Activated T-cell treated with anti-CD3 and anti-CD28 coated beads, Interleukin-2, amount 50 U/mL, for 4 hours (primary cell): ENCODE measurements around the gene C1QTNF5. TPM values are rescaled to one million over a fixed set of nuclear protein-coding genes. Genes with fewer than 3 reads are reported as not detected.

ENCODE experiments used
- ATAC-seq, 2 donors: fragments of 200-7000 bp; cut with Tn5 transposase; one replicate each; pipeline ENCODE4 v1.10.0; 2021
- DNase-seq: peaks from one replicate; pipeline ENCODE4 v3.0.0-alpha.2; 2020
- H3K27me3 Mint-ChIP-seq: one replicate; pipeline ENCODE4 v1.8.0; 2021; ENCODE audit warnings: low read depth, mixed read lengths
- H3K36me3 Mint-ChIP-seq: one replicate; pipeline ENCODE4 v1.8.0; 2022; ENCODE audit warnings: mixed read lengths; ENCODE audit not compliant: insufficient read depth
- H3K4me1 Mint-ChIP-seq: one replicate; pipeline ENCODE4 v1.8.0; 2021; ENCODE audit warnings: low read depth, mixed read lengths
- H3K4me3 Mint-ChIP-seq: one replicate; pipeline ENCODE4 v1.8.0; 2021; ENCODE audit warnings: mild to moderate bottlenecking, moderate library complexity, mixed read lengths
- H3K9me3 Mint-ChIP-seq: one replicate; pipeline ENCODE4 v1.8.0; 2021; ENCODE audit warnings: mixed read lengths
- total RNA-seq, 3 donors: library from RNA; stranded (reverse); gene quantifications; one replicate each; pipeline ENCODE4 v1.2.1, GENCODE V29; 2021

Gene C1QTNF5
- total RNA-seq, 3 donors from 2014 or later: not detected

- peaks cover 20% of the 10 kb centered on the region for H3K4me1 Mint-ChIP-seq
- ATAC-seq: peak; percentile 65 to 70
- H3K36me3 Mint-ChIP-seq: no peaks in the 10 kb centered on the region
- no peaks in the 10 kb centered on the region for H3K9me3 Mint-ChIP-seq
- H3K27me3 Mint-ChIP-seq: peaks cover 16% of the 10 kb centered on the region
- H3K4me3 Mint-ChIP-seq: peak overlapping the region; percentile 71
- DNase-seq: peak; percentile 51
Observed at GRCh38 chr11:119315131-119316015, 25.3 kb downstream of the C1QTNF5 start.

- Mint-ChIP-seq H3K36me3 (peaks cover 1% of the 10 kb centered on the region), H3K4me1 (peaks cover 19% of the 10 kb centered on the region), H3K27me3 (peaks cover 16% of the 10 kb centered on the region), H3K4me3 (peak overlapping the region; percentile 71), H3K9me3 (no peaks in the 10 kb centered on the region)
- ATAC-seq: no peak
- DNase-seq: no peak
Observed at GRCh38 chr11:119314726-119315125, 26.0 kb downstream of the C1QTNF5 start.

GRCh38 chr11:119310682-119311052 lies 30.0 kb downstream of the C1QTNF5 start:
- Mint-ChIP-seq H3K9me3 (no peaks in the 10 kb centered on the region), H3K27me3 (peaks cover 4% of the 10 kb centered on the region), H3K36me3 (peaks cover 7% of the 10 kb centered on the region), H3K4me1 (peaks cover 24% of the 10 kb centered on the region), H3K4me3 (no peak overlapping the region)
- DNase-seq: no peak
- no peak for ATAC-seq

- no peak for DNase-seq
- Mint-ChIP-seq H3K4me1 (peaks cover 26% of the 10 kb centered on the region), H3K9me3 (no peaks in the 10 kb centered on the region), H3K4me3 (no peak overlapping the region), H3K27me3 (no peaks in the 10 kb centered on the region), H3K36me3 (peaks cover 10% of the 10 kb centered on the region)
- no peak for ATAC-seq
Observed at GRCh38 chr11:119309953-119310681, 30.6 kb downstream of the C1QTNF5 start.

DNA sequence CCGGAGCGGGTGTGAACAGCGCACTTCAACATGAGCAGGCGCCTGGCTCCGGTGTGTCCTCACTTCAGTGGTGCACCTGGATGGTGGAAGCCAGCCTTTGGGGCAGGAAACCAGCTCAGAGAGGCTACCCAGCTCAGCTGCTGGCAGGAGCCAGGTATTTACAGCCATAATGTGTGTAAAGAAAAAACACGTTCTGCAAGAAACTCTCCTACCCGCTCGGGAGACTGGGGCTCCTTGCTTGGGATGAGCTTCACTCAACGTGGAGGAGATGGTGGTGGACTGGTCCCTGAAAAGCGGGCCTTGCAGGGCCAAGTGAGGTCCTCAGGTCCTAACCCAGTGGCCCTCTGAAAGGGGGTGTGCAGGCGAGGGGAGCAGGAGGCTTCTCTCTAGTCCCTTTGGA lies 31.3 kb downstream of the C1QTNF5 start:
- Mint-ChIP-seq H3K4me3 (no peak overlapping the region), H3K27me3 (no peaks in the 10 kb centered on the region), H3K4me1 (peaks cover 26% of the 10 kb centered on the region), H3K9me3 (no peaks in the 10 kb centered on the region), H3K36me3 (peaks cover 11% of the 10 kb centered on the region)
- no peak for DNase-seq
- ATAC-seq: no peak

- H3K36me3 Mint-ChIP-seq: peaks cover 19% of the 10 kb centered on the region
- DNase-seq (no peak), ATAC-seq (no peak)
- H3K4me3 Mint-ChIP-seq: no peak overlapping the region
- H3K4me1 Mint-ChIP-seq: peaks cover 26% of the 10 kb centered on the region
- H3K27me3 Mint-ChIP-seq: no peaks in the 10 kb centered on the region
- no peaks in the 10 kb centered on the region for H3K9me3 Mint-ChIP-seq
Observed at GRCh38 chr11:119307974-119308373, 32.7 kb downstream of the C1QTNF5 start.

DNA sequence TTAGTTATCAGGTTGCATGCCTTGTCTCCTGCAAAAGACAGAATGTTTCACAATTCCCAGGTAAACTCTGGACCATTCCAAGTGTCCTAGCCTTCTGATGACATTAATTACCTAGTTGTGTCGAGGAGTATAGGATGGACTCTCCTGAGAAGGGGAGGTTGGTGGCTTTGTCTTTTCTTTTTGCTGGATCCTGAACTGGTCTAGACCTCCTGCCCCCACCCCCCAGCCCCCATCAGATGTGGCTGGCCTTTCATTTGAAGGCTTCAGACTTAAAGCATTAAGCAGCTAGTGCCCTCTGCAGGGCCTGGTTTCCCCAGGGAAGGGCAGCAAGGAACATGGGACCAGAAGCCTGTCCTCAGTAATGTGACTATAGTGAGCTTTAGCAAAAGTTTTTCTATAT lies 33.5 kb downstream of the C1QTNF5 start:
- H3K4me3 Mint-ChIP-seq: no peak overlapping the region
- H3K9me3 Mint-ChIP-seq: no peaks in the 10 kb centered on the region
- ATAC-seq (no peak), DNase-seq (no peak)
- H3K27me3 Mint-ChIP-seq: no peaks in the 10 kb centered on the region
- H3K36me3 Mint-ChIP-seq: peaks cover 25% of the 10 kb centered on the region
- H3K4me1 Mint-ChIP-seq: peaks cover 26% of the 10 kb centered on the region

GRCh38 chr11:119306373-119306890 lies 34.3 kb downstream of the C1QTNF5 start:
- peaks cover 26% of the 10 kb centered on the region for H3K4me1 Mint-ChIP-seq
- H3K36me3 Mint-ChIP-seq: peaks cover 30% of the 10 kb centered on the region
- peak overlapping the region; percentile 37 for H3K4me3 Mint-ChIP-seq
- DNase-seq: no peak
- no peaks in the 10 kb centered on the region for H3K27me3 Mint-ChIP-seq
- H3K9me3 Mint-ChIP-seq: no peaks in the 10 kb centered on the region
- peak; percentile 83 to 85 for ATAC-seq

- H3K4me1 Mint-ChIP-seq: peaks cover 26% of the 10 kb centered on the region
- ATAC-seq (peak; percentile 7 to 27), DNase-seq (no peak)
- H3K4me3 Mint-ChIP-seq: peak overlapping the region; percentile 37
- H3K9me3 Mint-ChIP-seq: no peaks in the 10 kb centered on the region
- H3K27me3 Mint-ChIP-seq: no peaks in the 10 kb centered on the region
- H3K36me3 Mint-ChIP-seq: peaks cover 37% of the 10 kb centered on the region
Observed at GRCh38 chr11:119305556-119306372, 34.9 kb downstream of the C1QTNF5 start.

- no peaks in the 10 kb centered on the region for H3K27me3 Mint-ChIP-seq
- no peak overlapping the region for H3K4me3 Mint-ChIP-seq
- DNase-seq (no peak), ATAC-seq (no peak)
- H3K36me3 Mint-ChIP-seq: peaks cover 52% of the 10 kb centered on the region
- peaks cover 25% of the 10 kb centered on the region for H3K4me1 Mint-ChIP-seq
- no peaks in the 10 kb centered on the region for H3K9me3 Mint-ChIP-seq
Observed at GRCh38 chr11:119303227-119303718, 37.4 kb downstream of the C1QTNF5 start.

DNA sequence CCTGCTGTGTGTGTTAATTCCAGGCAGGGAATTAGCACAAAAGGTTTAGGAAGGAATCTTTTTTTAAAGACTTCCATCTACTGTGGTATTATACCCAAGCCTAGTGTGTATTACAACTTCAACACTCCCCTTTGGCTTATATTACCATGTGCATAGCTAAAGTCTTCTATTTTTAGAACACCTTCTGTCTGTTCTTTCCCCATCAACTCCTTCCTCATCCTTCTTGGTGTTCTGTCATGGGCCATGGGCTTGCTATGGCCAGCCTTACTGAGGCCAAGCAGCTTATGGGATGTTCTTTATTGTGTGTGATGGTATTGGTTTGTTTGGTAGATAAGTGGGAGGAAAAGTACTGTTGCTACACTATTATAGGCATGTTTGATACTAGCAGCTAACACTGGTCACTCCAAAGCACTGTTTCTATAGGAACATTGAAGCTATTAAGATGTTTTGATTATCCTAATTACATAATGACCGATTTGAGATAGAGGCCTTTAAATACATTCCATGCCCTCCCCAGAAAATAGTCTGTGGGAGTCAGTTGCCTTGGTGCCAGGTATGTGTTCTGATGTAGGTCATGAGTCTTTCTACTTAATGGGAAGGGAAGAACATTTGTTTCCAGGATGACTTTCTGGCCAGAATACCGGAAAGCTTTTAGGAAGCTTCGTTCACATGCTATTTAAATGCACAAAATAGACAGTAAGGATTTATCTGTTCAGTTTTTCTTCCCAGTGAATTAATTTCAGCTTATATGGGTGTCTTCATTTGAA lies 40.3 kb downstream of the C1QTNF5 start:
- peaks cover 5% of the 10 kb centered on the region for H3K4me1 Mint-ChIP-seq

GRCh38 chr11:119299416-119299815 lies 41.3 kb downstream of the C1QTNF5 start:
- H3K27me3 Mint-ChIP-seq: no peaks in the 10 kb centered on the region
- DNase-seq (no peak), ATAC-seq (no peak)
- H3K9me3 Mint-ChIP-seq: no peaks in the 10 kb centered on the region
- peaks cover 51% of the 10 kb centered on the region for H3K36me3 Mint-ChIP-seq
- H3K4me1 Mint-ChIP-seq: no peaks in the 10 kb centered on the region
- H3K4me3 Mint-ChIP-seq: no peak overlapping the region

More for the DNA sequence above, 40.3 kb downstream of the C1QTNF5 start:
- DNase-seq (no peak), ATAC-seq (no peak)
- Mint-ChIP-seq H3K9me3 (no peaks in the 10 kb centered on the region), H3K4me3 (no peak overlapping the region), H3K27me3 (no peaks in the 10 kb centered on the region), H3K36me3 (peaks cover 54% of the 10 kb centered on the region)

- no peaks in the 10 kb centered on the region for H3K4me1 Mint-ChIP-seq
- H3K4me3 Mint-ChIP-seq: no peak overlapping the region
- H3K27me3 Mint-ChIP-seq: no peaks in the 10 kb centered on the region
- no peak for DNase-seq
- H3K36me3 Mint-ChIP-seq: peaks cover 50% of the 10 kb centered on the region
- H3K9me3 Mint-ChIP-seq: no peaks in the 10 kb centered on the region
- ATAC-seq: no peak
Observed at GRCh38 chr11:119298726-119299125, 42.0 kb downstream of the C1QTNF5 start.
